DMS53 treated with DMSO at 0.1 percent for 48 hours (cell line): ENCODE results near the gene TIAM1.

ENCODE experiments used
- DNase-seq: peaks from one replicate; lab custom pipeline; 2025; ENCODE audit not compliant: unreplicated experiment; lab: John Stamatoyannopoulos, UW

The TIAM1 gene

DNA sequence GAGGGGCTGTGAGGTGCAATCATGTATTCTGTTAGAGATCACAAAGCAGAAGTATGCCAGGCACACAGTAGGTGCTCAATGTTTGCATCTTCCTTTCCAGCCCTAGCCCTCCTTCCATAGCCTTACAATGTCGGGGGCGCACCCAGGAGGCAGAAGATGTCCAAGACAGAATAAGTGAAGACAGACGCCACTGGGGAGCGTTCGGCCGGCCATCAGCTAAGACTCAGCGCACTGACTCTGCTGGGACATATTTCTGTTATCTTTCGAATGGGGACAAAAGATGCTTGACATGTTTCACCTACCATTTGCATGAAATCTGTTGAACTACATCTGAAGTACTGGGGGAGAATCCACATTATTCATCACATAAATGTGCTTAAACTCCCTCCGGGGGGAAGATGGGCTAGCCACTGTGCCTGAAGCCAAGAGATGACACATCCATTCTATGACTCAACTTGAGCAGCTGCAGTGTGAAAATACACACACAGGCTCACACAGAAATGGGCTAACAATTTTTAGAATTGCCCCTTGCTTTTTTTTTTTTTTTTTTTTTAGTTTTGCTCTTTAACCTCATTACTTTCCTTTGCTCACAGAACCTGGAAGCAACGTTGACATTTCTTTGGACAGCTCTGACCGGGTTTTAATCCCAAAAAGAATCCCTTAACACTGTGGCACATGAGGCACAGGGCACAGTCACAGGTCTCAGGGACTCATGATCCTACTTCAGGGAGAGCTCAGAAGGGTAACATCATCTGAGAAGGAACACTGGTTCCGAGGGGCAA is 7.9 kb downstream of the TIAM1 start:
- no peak for DNase-seq

DNA sequence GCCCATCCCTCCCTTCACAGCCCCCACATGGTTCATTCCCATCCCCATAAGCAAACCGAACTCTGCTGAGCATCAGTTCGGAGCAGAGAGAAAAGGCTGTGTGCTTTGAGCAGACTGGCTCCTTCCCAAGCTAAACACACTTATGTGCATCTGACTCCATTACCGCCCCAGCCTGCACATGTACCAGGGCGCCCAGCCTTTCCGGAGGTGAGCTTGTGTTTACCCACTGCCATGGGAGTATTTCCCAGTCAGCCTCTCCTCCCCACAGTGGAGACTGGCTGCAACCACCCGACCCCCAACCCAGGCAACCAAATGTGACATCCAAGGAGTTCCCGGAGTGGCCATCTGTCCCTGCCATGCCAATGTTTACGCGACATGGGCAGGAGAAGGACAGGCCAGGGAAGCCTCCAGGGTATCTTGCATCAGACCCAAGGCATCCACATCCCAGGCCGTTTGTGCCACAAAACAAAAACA is 9.4 kb downstream of the TIAM1 start:
- no peak for DNase-seq

DNA sequence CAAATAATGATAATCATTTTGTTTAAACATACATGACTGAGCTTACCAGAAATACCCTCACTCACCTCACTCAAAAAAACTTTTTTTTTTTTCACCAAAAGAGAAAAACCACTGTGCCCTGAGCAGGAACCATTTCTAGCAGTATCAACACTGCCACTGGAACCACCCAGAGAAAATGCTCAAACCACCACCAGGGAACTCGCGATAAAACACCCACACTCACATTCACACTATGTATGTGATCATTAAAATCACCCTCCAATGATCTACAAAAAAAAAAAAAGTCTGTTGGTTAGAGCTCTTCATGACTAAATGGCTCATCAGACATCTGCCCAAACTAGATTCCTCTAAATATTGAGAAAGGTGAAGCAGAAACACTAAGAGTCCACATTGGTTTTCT is 11.5 kb downstream of the TIAM1 start:
- DNase-seq: no peak

DNA sequence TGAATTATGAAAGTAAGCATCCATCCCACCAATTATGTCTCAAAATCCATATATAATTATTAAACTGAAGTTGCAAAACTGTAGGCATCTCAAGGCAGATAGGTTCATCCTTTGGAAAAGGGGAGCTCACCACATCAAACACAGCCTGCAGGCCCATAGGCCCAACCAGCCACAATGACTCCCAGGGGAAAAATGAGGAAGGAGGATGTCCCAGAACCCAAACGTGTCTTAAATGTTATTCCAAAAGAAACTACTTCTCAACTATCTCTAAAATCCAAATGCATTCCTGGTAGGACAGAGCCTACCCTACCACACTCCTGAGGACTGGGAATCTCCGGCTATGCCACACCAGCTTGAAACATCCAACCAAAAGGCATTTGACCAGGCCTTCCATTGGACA is 12.8 kb downstream of the TIAM1 start:
- no peak for DNase-seq

DNA sequence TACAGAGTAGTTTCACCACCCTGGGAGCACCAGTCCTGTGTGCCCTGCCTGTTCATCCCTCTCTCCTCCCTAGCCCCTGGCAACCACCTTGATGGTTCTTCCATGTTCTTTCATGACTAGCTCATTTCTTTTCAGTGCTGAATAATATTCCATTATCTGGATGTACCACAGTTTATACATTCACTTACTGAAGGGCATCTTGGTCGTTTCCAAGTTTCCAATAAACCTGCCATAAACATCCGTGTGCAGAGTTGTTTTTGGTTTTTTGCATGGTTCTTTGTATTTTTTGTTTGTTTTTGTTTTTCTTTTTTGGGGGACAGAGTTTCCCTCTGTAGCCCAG is 13.9 kb downstream of the TIAM1 start:
- DNase-seq: no peak

DNA sequence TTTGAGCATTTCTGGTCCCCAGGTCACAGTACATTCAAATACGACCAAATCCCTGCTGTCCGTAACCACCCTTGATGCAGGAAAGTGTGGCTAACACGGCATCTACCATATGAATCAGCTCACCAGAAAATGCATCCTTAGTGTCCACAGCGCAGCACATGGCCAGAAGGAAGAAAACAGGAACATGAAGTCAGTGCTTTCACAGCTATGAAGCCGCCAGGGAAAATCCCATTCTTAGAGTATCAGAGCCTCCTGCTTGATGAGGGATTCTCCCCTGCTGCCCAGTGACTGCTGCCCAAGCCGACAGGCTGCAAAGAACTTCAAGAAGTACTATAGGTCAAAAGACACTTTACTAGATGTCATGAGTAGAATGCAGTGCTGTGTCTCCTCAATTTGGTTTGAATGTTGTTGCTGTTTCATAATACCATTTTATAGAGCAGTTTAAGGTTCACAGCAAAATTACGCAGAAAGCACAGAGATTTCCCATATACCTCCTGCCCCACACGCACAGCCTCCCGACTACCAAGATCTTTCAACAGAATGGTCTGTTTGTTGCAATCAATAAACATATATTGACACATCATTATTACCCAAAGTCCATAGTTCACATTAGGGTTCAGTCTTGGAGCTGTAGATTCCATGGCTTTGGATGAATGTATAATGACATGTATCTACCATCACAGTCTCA is 14.5 kb downstream of the TIAM1 start:
- no peak for DNase-seq

DNA sequence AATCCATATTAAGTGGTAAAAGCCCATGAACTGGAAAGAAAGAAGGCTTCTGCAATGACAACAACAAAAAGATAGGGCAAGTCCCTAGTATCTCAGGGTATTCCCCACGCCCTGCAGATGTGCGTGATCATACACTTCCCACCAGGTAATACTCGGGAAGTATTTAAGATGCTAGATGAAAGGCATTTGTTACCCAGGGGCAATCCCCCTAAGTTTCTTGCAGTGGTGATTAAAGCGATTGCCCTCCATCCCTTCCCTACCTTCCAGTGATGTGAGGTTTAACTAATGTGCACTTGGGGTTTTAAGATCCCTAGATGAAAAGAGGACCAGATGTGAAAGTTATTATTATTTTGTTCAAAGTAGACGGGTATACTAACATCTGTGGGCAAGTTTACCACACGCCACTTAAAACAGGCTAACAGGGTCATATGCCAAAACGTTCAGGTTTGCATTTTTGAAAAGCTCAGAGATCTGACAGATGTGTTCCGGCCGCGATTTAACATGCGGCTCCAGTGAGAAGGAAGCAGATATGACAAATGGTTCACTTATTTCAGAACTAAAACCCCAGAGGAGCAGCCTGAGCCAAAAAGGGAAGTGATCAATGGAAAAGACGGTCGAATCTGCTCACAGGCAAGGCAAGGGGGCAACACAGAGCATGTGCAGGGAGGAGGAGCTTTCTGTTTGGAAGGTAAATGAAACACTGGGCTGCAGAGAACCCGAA is 17.4 kb downstream of the TIAM1 start:
- DNase-seq: no peak

DNA sequence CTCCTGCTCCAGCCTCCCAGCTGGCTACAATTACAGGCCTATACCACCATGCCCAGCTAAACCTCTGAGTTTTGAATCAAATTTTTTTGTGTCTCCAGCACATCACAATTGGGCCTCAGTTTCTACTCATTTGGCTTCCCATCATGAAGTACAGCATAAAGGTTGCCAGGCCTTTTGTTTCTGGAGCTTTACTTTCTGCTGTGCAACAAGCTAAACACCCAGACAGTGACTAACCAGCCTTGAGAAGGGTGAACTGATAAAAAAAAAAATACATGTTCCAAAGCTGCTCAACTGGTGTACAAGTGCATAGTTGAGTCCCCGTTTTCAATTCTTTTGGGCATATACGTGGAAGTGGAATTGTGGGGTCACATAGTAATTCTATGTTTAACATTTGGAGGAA is 25.1 kb downstream of the TIAM1 start:
- DNase-seq: no peak

DNA sequence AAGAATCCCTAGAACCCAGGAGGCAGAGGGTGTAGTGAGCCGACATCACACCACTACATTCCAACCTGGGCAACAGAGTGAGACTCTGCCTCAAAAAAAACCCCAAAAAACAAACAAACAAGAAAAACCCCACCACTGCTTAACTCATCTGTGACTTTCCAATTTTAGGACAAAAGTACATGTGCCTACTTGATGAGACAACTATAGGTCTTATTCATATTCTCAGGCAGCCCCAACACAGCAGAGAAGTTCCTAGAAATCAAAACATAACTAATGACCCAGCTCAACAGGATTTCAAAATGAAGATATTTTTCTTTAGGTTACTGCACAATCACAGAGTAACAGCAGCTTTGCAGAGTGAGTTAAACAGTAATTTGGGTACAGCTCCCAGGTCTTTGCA is 26.4 kb downstream of the TIAM1 start:
- no peak for DNase-seq

DNA sequence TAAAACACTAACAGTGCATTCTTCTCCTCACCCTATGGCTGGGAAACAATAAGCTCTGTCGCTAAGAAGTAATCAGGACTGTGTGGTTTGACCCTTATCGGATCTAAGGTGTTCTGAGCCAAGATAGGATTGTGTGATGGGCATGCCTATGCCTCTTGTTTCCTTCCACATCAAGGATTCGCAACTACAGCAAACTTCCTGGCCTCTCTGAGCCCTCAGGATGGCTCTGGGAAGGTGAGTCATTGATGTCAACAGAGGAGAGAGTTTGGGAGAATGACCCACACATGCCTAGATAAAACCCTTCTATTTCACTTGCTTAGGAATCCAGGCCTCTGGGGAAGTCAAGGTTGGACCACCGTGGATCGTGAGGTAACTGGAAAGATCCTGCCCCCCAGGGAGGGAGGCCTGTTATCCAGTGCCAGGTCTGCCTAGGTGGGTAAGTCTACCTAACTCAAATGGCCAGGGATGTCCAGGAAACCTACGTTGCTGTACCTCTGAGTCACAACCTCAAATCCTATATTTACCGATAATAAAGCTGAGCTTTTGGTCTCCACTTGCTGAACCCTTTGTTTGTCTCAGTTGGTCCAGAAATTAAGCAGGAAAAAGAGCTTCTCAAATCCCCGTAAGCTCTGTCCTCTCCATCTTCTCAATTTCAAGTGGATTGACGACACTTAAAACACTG is 27.4 kb downstream of the TIAM1 start:
- DNase-seq: no peak

DNA sequence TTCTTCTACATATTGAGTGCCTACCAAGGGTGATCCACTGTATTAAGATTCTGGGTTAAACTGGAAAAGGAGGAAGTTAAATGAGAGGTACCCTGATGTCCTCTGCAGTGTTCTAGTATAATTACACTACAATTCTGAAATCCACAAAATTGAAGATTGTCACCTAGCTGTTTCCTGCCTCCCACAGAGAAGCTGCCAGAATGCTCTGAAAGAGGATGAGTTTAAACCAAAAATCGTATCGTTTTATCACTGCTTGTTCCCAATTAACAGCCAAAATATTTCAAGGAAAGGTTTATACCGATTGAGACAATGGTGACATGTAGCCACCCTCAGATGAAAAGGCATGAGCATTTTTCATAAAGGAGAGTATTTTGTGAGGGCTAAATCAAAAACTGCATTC is 28.0 kb downstream of the TIAM1 start:
- no peak for DNase-seq

DNA sequence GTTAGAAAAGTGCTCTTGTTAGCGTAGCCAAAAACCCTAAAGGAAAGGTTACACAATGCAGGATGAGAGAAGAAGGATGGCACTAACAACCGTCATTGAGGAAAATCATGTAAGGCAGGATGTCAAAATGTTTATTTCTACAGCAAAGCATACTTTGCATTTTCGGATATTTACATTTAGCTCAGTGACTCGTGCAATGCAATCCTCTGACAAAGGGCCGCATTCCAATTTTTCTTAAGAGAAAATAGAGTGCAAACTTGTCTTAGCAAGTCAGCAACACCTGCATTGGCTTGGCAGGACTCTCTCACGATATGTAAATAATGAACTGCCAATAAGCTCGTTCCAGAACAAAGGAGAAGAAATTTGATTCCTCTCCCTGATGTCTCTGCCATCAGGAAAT is 33.3 kb downstream of the TIAM1 start:
- DNase-seq: peak; percentile 51

DNA sequence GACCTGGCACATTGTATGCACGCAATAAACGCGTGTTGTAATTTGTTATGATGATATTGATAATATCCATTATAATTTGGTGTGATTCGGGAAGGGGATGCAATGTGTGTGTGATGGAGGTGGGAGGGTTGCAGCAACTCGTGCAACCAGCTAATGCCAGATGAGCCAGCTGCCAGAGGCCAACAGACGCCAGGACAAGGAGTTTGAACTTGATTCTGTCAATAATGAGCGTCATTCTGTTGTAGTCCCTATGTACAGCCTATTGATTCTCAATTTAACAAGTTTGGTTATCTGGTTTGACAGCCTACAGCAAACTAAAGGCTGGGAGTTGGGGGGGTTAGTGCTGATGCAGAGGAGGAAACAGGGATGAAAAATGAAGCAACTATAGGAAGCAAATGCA is 35.5 kb downstream of the TIAM1 start:
- DNase-seq: no peak

DNA sequence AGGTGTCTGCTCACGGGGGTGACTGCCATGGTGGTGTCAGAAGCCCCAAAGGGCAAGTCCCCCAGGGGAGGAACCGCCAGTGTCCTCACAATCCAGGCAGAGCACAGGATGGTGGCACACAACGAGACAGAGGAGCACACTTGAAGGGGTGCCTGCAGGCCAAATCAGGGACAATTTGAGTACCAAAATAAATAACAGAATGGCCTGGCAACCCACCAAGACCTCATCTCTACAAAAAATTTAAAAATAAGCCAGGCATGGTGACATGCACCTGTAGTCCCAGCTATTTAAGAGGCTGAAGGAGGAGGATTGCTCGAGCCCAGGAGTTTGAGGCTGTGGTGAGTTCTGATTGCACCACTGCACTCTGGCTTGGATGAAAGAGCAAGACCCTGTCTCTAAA is 38.2 kb downstream of the TIAM1 start:
- DNase-seq: no peak

DNA sequence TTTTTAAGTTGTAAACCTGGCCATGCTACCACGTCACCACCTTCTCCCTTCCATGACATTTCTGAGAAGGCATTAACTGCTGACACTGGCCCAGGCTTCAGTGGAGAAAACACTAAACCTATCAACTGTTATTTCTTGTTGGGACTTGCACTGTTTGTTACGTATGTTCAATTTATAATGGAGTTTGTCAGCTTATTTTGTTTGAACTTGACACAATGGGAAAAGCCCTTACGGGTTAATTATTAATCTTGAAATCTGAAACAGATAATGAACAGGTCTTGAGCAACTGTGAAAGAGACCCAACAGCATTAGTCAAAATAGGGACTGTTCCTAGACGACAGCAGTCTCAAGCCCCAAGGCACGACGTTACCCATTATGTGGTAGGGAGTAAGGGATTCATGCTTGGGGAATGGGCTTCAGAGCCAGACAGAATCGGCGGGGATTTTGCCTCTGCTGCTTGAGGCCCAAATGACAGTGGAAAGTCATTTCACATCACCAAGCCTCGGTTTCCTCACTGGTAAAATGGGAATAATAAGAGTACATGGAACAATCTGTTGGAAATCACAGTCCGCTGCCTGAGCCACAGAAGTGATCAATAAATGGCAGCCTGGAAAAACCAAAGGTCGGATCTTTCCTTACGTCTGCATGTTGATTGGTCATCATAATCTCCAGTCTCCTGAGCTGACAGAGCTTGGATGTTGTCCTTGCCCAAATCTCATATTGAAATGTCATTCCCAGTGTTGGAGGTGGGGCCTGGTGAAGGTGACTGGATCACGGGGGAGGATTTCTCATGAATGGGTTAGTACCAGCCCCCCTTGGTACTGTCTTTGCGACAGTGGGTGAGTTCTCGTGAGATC is 44.5 kb downstream of the TIAM1 start:
- peak; percentile 77 for DNase-seq

DNA sequence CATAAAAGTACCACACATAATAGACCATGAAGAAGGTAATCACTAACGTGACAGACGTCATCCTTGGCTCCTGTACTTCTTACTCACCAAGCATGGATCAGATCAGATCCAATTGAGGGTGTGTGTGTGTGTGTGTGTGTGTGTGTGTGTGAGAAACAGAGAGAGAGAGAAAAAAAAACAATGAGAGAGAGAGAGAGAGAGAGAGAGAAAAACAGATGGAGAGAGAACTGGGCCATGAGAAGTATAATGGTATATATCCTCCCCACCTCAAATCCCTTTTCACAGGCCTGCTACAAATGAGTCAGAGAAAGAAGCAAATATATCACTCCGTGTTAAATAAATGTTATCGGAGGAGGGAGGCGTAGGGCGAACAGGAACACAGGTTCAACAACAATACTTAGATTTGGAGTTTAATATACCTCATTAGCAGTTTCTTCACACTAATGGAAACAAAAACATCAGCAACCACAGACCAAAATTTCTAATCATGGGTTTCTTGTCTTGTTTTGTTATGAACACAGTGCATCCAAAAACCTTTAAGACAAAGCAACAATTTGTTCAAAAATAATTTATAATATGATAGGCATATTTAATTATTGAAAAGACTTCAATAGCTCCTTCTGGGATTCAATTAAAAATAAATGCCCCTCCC is 45.3 kb downstream of the TIAM1 start:
- DNase-seq: peak; percentile 16

DNA sequence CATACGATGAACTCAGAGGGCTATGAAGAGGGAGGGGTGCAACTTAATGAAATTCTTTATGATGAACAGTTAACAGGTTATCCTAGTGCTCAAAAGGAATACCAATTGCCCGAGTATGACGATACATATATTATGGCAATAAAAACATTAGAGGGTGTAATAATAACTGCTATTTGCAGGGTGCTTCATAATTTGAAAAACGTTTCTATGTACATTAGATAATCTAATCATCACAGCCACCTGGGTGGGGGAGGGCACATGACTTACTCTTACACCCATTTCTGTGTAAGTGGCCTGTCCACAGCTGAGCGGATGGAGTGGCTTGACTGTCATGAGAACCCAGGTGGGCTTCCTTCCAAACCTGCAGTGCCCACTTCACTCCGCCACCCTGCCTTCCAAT is 46.3 kb downstream of the TIAM1 start:
- no peak for DNase-seq

DNA sequence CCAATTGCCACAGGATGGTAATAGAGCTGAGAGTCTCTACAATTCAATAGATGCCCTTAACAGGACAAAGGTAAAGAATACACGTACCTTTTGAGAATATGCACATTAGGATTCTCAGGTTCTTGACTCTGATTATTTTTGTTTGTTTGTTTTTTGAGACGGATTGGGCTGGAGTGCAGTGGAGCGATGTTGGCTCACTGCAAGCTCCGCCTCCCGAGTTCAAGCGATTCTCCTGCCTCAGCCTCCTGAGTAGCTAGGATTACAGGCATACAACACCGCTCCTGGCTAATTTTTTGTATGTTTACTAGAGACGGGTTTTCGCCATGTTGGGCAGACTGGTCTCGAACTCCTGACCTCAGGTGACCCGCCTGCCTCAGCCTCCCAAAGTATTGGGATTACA is 48.4 kb downstream of the TIAM1 start:
- no peak for DNase-seq

DNA sequence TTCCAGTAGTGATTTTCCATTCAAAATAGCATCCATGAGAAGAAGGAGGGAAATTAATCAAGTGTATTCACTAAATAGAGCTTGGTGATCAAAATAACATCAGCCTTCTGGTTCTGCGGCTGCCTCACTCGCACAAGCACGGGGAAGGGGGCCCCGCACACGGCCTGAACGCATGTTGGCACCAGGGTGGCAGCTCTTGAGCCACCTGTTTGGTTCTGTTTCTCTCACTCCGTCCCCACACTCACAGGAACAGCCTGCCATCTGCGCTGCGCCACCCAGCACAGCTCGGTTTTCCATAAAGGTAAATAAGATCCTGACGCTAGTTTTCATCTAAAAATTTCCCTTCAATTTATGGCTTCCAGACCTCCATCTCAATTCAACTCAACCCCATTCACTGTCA is 49.4 kb downstream of the TIAM1 start:
- DNase-seq: no peak

DNA sequence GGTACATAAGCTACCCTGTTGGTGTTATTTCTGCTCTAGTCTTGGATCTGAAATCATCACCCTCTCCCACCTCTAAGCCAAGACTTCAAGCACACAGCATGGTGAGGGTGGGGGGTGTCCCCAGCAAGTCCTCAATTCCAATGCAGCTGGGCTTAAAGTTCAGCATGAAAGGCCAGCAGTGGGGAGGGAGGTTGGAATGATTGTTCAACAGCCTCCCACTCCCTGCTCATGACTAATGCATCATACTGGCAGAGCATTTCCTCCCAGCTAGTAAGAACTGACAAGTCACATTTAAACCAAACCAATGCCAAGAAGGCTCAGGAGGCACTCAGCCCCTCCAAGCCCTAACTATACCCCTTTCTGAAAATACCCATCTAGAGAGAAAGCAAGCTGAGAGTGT is 50.1 kb downstream of the TIAM1 start:
- no peak for DNase-seq
